ENCODE results near the gene GALNT16.

GALNT16 gene

GRCh38 chr14:69342928-69343525 lies 83.1 kb downstream of the GALNT16 start:
- H3K27me3 ChIP-seq (ENCODE audit: control insufficient read depth, low read length), result peaks cover 28% of the 10 kb centered on the region
- no peaks in the 10 kb centered on the region for H3K36me3 ChIP-seq (ENCODE audit: control insufficient read depth, low read length)
- H3K9me3 ChIP-seq (ENCODE audit: control insufficient read depth, insufficient read depth, low read length), result no peaks in the 10 kb centered on the region
- TF ChIP-seq CTCF (IDR thresholded peaks at IDR 0.05; ENCODE audit: low read depth, low read length, poor library complexity, severe bottlenecking) (no peak), EZH2phosphoT487 (IDR thresholded peaks at IDR 0.05; ENCODE audit: borderline replicate concordance, low read length) (no peak)
- H3K4me1 ChIP-seq (ENCODE audit: control insufficient read depth, low read length), result no peaks in the 10 kb centered on the region
- H3K27ac ChIP-seq (ENCODE audit: low read depth, low read length), result no peak overlapping the region
- no peak overlapping the region for H3K4me2 ChIP-seq (ENCODE audit: low read length)
- H3K9me2 ChIP-seq (replicated peaks; ENCODE audit: control insufficient read depth, low read length), result no peaks in the 10 kb centered on the region
- H3K79me2 ChIP-seq (ENCODE audit: control insufficient read depth, low read length), result no peaks in the 10 kb centered on the region
- no peaks in the 10 kb centered on the region for H4K20me1 ChIP-seq (ENCODE audit: control insufficient read depth, insufficient read depth, low read depth, low read length)
- H3F3A ChIP-seq (ENCODE audit: control insufficient read depth, insufficient read depth), result no peaks in the 10 kb centered on the region
- H3K4me3 ChIP-seq (ENCODE audit: low read length), result no peak overlapping the region

- Histone ChIP-seq H4K20me1 (ENCODE audit: control insufficient read depth, insufficient read depth, low read depth, low read length) (no peaks in the 10 kb centered on the region), H3K9me2 (replicated peaks; ENCODE audit: control insufficient read depth, low read length) (no peaks in the 10 kb centered on the region), H3K27me3 (ENCODE audit: control insufficient read depth, low read length) (peaks cover 30% of the 10 kb centered on the region), H3K79me2 (ENCODE audit: control insufficient read depth, low read length) (no peaks in the 10 kb centered on the region), H3F3A (ENCODE audit: control insufficient read depth, insufficient read depth) (no peaks in the 10 kb centered on the region), H3K36me3 (ENCODE audit: control insufficient read depth, low read length) (no peaks in the 10 kb centered on the region), H3K27ac (ENCODE audit: low read depth, low read length) (no peak overlapping the region), H3K9me3 (ENCODE audit: control insufficient read depth, insufficient read depth, low read length) (no peaks in the 10 kb centered on the region), H3K4me2 (ENCODE audit: low read length) (no peak overlapping the region), H3K4me1 (ENCODE audit: control insufficient read depth, low read length) (no peaks in the 10 kb centered on the region), H3K4me3 (ENCODE audit: low read length) (no peak overlapping the region)
- TF ChIP-seq EZH2phosphoT487 (IDR thresholded peaks at IDR 0.05; ENCODE audit: borderline replicate concordance, low read length), result no peak
- TF ChIP-seq CTCF (IDR thresholded peaks at IDR 0.05; ENCODE audit: low read depth, low read length, poor library complexity, severe bottlenecking), result no peak
Observed at GRCh38 chr14:69344171-69344570, 84.2 kb downstream of the GALNT16 start.

- H3K4me3 ChIP-seq (ENCODE audit: low read length), result no peak overlapping the region
- H3K27me3 ChIP-seq (ENCODE audit: control insufficient read depth, low read length), result peaks cover 30% of the 10 kb centered on the region
- H3K9me2 ChIP-seq (replicated peaks; ENCODE audit: control insufficient read depth, low read length), result no peaks in the 10 kb centered on the region
- TF ChIP-seq EZH2phosphoT487 (IDR thresholded peaks at IDR 0.05; ENCODE audit: borderline replicate concordance, low read length) (no peak), CTCF (IDR thresholded peaks at IDR 0.05; ENCODE audit: low read depth, low read length, poor library complexity, severe bottlenecking) (no peak)
- no peak overlapping the region for H3K4me2 ChIP-seq (ENCODE audit: low read length)
- no peaks in the 10 kb centered on the region for H3K36me3 ChIP-seq (ENCODE audit: control insufficient read depth, low read length)
- H4K20me1 ChIP-seq (ENCODE audit: control insufficient read depth, insufficient read depth, low read depth, low read length), result no peaks in the 10 kb centered on the region
- H3K27ac ChIP-seq (ENCODE audit: low read depth, low read length), result no peak overlapping the region
- no peaks in the 10 kb centered on the region for H3K9me3 ChIP-seq (ENCODE audit: control insufficient read depth, insufficient read depth, low read length)
- H3K79me2 ChIP-seq (ENCODE audit: control insufficient read depth, low read length), result no peaks in the 10 kb centered on the region
- no peaks in the 10 kb centered on the region for H3F3A ChIP-seq (ENCODE audit: control insufficient read depth, insufficient read depth)
- H3K4me1 ChIP-seq (ENCODE audit: control insufficient read depth, low read length), result no peaks in the 10 kb centered on the region
Observed at GRCh38 chr14:69345402-69345801, 85.4 kb downstream of the GALNT16 start.

Data from DOHH2 (cell line).